ENCODE measurements around the gene ZDHHC1. TPM values are rescaled to one million over a fixed set of nuclear protein-coding genes. Genes with fewer than 3 reads are reported as not detected.
A peak's percentile ranks its signal among the peaks of the same experiment; 100 is the strongest.

The ZDHHC1 gene
- total and polyA plus RNA-seq, 2 of the 13 experiments (the other 11 are each of a cell fraction or from before 2014, with no cell fraction given): 0.51 to 1.1 TPM

- TF ChIP-seq DNMT1 (CRISPR knock-in tag; IDR thresholded peaks at IDR 0.05) (peak; percentile 73; the same call in 1 of the 2 replicates), ZNF12 (CRISPR knock-in tag; IDR thresholded peaks at IDR 0.05) (no peak), ZNF451 (CRISPR knock-in tag; IDR thresholded peaks at IDR 0.05) (peak; percentile 83; the same call in 1 of the 2 replicates), HIC2 (CRISPR knock-in tag; IDR thresholded peaks at IDR 0.05; ENCODE audit: low read depth) (peak; percentile 1; the same call in 1 of the 2 replicates), REPIN1 (CRISPR knock-in tag; IDR thresholded peaks at IDR 0.05; ENCODE audit: borderline replicate concordance, low read depth) (peak; percentile 44; the same call in 1 of the 2 replicates), MTA3 (CRISPR knock-in tag; IDR thresholded peaks at IDR 0.05) (no peak), ZNF558 (CRISPR knock-in tag; IDR thresholded peaks at IDR 0.05; ENCODE audit: borderline replicate concordance) (peak; percentile 50; the same call in 1 of the 2 replicates), ZNF468 (CRISPR knock-in tag; IDR thresholded peaks at IDR 0.05) (no peak), SATB2 (CRISPR knock-in tag; IDR thresholded peaks at IDR 0.05) (0 out of 2 replicates have a peak, but pooled peaks have one; percentile 82), CBX2 (IDR thresholded peaks at IDR 0.05; ENCODE audit: low read depth, low read length) (no peak), CBX2 (CRISPR knock-in tag; IDR thresholded peaks at IDR 0.05; ENCODE audit: low read depth) (0 out of 2 replicates have a peak, but pooled peaks have one; percentile 17), ZNF224 (CRISPR knock-in tag; IDR thresholded peaks at IDR 0.05) (0 out of 2 replicates have a peak, but pooled peaks have one; percentile 15), ZNF616 (CRISPR knock-in tag; IDR thresholded peaks at IDR 0.05; ENCODE audit: low read depth) (0 out of 2 replicates have a peak, but pooled peaks have one; percentile 45), ISL2 (CRISPR knock-in tag; IDR thresholded peaks at IDR 0.05) (peak; percentile 62; the same call in 1 of the 2 replicates), ZNF816 (CRISPR knock-in tag; IDR thresholded peaks at IDR 0.05; ENCODE audit: borderline replicate concordance) (0 out of 2 replicates have a peak, but pooled peaks have one; percentile 57), SOX13 (IDR thresholded peaks at IDR 0.05) (no peak), SOX13 (CRISPR knock-in tag; conservative IDR thresholded peaks at IDR 0.05 in 1 of 2, IDR thresholded peaks at IDR 0.05 in 1 of 2) (peak in 1 of 2 experiments; percentile 25; a peak in 2 of 4 replicates), SPEN (CRISPR knock-in tag; IDR thresholded peaks at IDR 0.05; ENCODE audit: low read depth) (peak; percentile 88), ZNF740 (CRISPR knock-in tag; IDR thresholded peaks at IDR 0.05) (peak; percentile 53; the same call in 1 of the 2 replicates), ZFP82 (CRISPR knock-in tag; IDR thresholded peaks at IDR 0.05; ENCODE audit: borderline replicate concordance) (peak; percentile 77; the same call in 1 of the 2 replicates), ZNF691 (CRISPR knock-in tag; IDR thresholded peaks at IDR 0.05; ENCODE audit: borderline replicate concordance, low read depth) (0 out of 2 replicates have a peak, but pooled peaks have one; percentile 18), ZNF280D (CRISPR knock-in tag; IDR thresholded peaks at IDR 0.05) (peak; percentile 26; the same call in 1 of the 2 replicates), RFX1 (IDR thresholded peaks at IDR 0.05) (peak; percentile 88)
Measured at GRCh38 chr16:67415872-67416793, at the start of gene ZDHHC1 (continued).

Data from HepG2 (cell line).